ENCODE measurements around the gene KRT20. TPM values are rescaled to one million over a fixed set of nuclear protein-coding genes. Genes with fewer than 3 reads are reported as not detected.

KRT20 gene
- total and polyA plus RNA-seq, 2 of the 13 experiments (the other 11 are each of a cell fraction or from before 2014, with no cell fraction given) = 0.13 to 0.20 TPM

DNA sequence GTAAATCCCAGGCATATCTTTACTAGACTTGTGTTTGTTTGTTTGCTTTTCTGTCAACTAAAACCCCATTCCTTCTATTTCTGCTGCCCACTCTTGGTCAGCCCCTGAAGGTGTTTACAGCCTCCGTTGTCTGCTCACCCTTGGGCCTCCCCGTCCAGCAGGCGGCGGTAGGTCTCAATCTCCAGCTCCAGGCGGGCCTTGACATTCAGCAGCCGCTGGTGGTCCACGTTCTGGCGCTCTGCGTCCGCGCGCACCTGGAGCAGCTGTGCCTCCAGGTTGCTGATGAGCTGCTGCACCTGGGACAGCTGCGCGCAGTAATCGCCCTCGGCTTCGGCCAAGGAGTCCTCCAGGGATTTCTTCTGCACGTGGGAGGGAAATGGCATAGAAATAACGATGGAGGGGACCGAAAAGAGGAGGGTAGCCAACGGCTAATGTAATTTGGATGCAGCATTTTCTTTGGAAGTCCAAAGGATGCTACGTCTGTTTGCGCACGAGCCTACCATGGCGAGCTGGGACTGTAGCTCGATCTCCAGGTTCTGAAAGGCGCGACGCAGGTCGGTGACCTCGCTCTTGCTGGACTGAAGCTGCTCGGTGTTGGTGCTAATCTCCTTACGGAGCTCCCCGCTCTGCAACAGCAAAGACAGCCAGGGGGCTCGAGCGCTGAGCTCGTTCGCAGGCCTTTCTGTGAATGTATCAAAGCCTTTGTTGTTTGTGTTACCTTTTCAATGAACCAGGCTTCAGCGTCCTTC is 21.9 kb downstream of the KRT20 start (continued):
- TF ChIP-seq, protein P1, sequence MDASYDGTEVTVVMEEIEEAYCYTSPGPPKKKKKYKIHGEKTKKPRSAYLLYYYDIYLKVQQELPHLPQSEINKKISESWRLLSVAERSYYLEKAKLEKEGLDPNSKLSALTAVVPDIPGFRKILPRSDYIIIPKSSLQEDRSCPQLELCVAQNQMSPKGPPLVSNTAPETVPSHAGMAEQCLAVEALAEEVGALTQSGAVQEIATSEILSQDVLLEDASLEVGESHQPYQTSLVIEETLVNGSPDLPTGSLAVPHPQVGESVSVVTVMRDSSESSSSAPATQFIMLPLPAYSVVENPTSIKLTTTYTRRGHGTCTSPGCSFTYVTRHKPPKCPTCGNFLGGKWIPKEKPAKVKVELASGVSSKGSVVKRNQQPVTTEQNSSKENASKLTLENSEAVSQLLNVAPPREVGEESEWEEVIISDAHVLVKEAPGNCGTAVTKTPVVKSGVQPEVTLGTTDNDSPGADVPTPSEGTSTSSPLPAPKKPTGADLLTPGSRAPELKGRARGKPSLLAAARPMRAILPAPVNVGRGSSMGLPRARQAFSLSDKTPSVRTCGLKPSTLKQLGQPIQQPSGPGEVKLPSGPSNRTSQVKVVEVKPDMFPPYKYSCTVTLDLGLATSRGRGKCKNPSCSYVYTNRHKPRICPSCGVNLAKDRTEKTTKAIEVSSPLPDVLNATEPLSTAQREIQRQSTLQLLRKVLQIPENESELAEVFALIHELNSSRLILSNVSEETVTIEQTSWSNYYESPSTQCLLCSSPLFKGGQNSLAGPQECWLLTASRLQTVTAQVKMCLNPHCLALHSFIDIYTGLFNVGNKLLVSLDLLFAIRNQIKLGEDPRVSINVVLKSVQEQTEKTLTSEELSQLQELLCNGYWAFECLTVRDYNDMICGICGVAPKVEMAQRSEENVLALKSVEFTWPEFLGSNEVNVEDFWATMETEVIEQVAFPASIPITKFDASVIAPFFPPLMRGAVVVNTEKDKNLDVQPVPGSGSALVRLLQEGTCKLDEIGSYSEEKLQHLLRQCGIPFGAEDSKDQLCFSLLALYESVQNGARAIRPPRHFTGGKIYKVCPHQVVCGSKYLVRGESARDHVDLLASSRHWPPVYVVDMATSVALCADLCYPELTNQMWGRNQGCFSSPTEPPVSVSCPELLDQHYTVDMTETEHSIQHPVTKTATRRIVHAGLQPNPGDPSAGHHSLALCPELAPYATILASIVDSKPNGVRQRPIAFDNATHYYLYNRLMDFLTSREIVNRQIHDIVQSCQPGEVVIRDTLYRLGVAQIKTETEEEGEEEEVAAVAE (CRISPR knock-in tag; IDR thresholded peaks at IDR 0.05; ENCODE audit: borderline replicate concordance) = no peak
- TF ChIP-seq YEATS2 (CRISPR knock-in tag; IDR thresholded peaks at IDR 0.05; ENCODE audit: borderline replicate concordance) (0 out of 2 replicates have a peak, but pooled peaks have one; percentile 21), MTA1 (CRISPR knock-in tag; IDR thresholded peaks at IDR 0.05; ENCODE audit: borderline replicate concordance) (0 out of 2 replicates have a peak, but pooled peaks have one; percentile 40), FOXA3 (CRISPR knock-in tag; IDR thresholded peaks at IDR 0.05) (0 out of 2 replicates have a peak, but pooled peaks have one; percentile 42), GABPB1 (CRISPR knock-in tag; IDR thresholded peaks at IDR 0.05) (peak; percentile 46; the same call in 1 of the 2 replicates), ZFP36 (IDR thresholded peaks at IDR 0.05; ENCODE audit: borderline replicate concordance, low read depth, low read length, partially characterized antibody) (no peak), ZNF468 (CRISPR knock-in tag; IDR thresholded peaks at IDR 0.05) (no peak), SALL2 (CRISPR knock-in tag; IDR thresholded peaks at IDR 0.05) (no peak), SKI (IDR thresholded peaks at IDR 0.05; ENCODE audit: partially characterized antibody) (no peak), SPEN (CRISPR knock-in tag; IDR thresholded peaks at IDR 0.05; ENCODE audit: low read depth) (no peak), NR3C1 (CRISPR knock-in tag; IDR thresholded peaks at IDR 0.05) (no peak)
- TF ChIP-seq, protein P2, sequence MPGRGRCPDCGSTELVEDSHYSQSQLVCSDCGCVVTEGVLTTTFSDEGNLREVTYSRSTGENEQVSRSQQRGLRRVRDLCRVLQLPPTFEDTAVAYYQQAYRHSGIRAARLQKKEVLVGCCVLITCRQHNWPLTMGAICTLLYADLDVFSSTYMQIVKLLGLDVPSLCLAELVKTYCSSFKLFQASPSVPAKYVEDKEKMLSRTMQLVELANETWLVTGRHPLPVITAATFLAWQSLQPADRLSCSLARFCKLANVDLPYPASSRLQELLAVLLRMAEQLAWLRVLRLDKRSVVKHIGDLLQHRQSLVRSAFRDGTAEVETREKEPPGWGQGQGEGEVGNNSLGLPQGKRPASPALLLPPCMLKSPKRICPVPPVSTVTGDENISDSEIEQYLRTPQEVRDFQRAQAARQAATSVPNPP (CRISPR knock-in tag; IDR thresholded peaks at IDR 0.05) = no peak
- TF ChIP-seq, protein P3, sequence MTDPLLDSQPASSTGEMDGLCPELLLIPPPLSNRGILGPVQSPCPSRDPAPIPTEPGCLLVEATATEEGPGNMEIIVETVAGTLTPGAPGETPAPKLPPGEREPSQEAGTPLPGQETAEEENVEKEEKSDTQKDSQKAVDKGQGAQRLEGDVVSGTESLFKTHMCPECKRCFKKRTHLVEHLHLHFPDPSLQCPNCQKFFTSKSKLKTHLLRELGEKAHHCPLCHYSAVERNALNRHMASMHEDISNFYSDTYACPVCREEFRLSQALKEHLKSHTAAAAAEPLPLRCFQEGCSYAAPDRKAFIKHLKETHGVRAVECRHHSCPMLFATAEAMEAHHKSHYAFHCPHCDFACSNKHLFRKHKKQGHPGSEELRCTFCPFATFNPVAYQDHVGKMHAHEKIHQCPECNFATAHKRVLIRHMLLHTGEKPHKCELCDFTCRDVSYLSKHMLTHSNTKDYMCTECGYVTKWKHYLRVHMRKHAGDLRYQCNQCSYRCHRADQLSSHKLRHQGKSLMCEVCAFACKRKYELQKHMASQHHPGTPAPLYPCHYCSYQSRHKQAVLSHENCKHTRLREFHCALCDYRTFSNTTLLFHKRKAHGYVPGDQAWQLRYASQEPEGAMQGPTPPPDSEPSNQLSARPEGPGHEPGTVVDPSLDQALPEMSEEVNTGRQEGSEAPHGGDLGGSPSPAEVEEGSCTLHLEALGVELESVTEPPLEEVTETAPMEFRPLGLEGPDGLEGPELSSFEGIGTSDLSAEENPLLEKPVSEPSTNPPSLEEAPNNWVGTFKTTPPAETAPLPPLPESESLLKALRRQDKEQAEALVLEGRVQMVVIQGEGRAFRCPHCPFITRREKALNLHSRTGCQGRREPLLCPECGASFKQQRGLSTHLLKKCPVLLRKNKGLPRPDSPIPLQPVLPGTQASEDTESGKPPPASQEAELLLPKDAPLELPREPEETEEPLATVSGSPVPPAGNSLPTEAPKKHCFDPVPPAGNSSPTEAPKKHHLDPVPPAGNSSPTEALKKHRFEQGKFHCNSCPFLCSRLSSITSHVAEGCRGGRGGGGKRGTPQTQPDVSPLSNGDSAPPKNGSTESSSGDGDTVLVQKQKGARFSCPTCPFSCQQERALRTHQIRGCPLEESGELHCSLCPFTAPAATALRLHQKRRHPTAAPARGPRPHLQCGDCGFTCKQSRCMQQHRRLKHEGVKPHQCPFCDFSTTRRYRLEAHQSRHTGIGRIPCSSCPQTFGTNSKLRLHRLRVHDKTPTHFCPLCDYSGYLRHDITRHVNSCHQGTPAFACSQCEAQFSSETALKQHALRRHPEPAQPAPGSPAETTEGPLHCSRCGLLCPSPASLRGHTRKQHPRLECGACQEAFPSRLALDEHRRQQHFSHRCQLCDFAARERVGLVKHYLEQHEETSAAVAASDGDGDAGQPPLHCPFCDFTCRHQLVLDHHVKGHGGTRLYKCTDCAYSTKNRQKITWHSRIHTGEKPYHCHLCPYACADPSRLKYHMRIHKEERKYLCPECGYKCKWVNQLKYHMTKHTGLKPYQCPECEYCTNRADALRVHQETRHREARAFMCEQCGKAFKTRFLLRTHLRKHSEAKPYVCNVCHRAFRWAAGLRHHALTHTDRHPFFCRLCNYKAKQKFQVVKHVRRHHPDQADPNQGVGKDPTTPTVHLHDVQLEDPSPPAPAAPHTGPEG (CRISPR knock-in tag; IDR thresholded peaks at IDR 0.05) = no peak
- TF ChIP-seq, protein P4, sequence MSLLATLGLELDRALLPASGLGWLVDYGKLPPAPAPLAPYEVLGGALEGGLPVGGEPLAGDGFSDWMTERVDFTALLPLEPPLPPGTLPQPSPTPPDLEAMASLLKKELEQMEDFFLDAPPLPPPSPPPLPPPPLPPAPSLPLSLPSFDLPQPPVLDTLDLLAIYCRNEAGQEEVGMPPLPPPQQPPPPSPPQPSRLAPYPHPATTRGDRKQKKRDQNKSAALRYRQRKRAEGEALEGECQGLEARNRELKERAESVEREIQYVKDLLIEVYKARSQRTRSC (CRISPR knock-in tag; IDR thresholded peaks at IDR 0.05; ENCODE audit: low read depth) = no peak
- TF ChIP-seq, protein P5, sequence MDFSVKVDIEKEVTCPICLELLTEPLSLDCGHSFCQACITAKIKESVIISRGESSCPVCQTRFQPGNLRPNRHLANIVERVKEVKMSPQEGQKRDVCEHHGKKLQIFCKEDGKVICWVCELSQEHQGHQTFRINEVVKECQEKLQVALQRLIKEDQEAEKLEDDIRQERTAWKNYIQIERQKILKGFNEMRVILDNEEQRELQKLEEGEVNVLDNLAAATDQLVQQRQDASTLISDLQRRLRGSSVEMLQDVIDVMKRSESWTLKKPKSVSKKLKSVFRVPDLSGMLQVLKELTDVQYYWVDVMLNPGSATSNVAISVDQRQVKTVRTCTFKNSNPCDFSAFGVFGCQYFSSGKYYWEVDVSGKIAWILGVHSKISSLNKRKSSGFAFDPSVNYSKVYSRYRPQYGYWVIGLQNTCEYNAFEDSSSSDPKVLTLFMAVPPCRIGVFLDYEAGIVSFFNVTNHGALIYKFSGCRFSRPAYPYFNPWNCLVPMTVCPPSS (IDR thresholded peaks at IDR 0.05) = no peak

All from HepG2 (cell line).